Amniotic epithelial cell (primary cell): Measurements from ENCODE around the gene PID1.

Source experiments
- DNase-seq: peaks from one replicate; pipeline ENCODE4 v3.0.0-alpha.2; 2010; ENCODE audit warnings: low read depth

The PID1 gene

DNA sequence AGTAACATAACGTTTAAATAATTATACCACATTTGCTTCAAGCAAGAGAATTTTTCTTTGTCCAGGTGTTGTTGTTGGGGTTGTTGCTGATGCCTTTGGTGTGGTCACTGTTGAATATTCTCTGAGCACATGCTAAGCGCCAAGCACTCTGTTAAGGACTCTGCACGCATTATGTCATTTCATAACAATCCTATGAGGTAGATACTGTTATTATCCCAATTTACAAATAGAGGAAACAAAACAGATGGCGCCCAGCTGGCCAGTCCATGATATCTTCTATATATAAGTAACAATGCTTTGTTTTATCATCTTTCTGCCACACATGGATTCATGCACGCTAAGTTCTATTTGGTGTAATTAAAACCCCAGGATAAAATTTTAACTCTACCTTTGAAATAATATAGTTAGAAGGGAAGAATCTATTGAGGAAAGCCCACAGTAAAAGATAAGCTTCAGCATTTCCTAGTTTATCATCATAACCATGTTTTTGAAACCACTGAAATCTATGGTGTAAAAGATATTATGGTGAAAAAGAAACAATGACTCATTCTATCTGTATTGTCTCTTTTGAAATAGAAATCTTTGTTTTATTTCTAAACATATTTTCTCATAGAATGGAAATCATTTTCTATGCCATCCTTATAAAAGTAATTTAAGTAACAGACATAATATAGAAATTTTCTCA, 199.7 kb downstream of the PID1 start:
- DNase-seq = peak; percentile 42

DNA sequence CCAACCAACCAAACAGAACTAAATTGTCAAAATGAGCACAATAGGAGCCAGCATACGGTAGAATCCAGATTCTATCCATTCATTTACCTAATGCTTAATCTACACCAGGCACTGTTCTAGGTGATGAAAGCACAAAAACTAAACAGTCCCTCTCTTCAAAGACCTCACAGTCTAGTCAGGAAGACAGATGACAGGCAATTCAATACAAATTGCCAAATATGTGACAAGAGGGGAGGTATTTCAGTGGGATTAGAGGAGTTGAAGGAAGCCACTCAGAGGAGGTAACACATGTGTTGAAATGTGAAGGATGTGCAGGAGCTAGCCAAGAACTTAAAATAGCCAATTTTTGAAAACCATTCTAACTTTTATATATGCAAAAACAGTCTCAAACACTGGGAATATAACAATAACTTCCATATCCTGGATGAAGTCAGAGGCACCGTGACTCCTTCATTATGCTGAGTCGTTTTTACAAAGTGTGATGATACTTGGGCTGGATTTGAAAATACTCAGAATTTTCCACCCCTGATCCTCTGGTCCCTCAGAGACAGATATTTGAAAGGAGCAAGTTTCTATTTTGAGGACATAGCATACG, 204.9 kb downstream of the PID1 start:
- DNase-seq = no peak

GRCh38 chr2:229064749-229065148, 206.3 kb downstream of the PID1 start:
- DNase-seq = no peak

DNA sequence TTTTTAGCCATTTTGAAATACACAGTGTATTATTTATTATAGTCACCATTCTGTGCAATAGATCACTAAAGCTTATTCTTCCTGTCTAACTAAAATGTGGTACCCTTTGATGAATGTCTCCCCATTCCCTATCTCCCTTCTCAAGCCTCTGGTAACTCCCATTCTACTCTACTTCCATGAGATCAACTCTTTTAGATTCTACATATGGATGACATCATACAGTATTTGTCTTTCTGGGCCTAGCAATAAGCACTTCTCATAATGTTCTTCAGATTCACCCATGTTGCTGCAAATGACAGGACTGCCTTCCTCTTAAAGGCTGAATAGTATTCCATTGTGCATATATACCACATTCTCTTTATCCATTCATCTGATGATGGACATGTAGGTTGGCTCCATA, 210.9 kb downstream of the PID1 start:
- no peak for DNase-seq

DNA sequence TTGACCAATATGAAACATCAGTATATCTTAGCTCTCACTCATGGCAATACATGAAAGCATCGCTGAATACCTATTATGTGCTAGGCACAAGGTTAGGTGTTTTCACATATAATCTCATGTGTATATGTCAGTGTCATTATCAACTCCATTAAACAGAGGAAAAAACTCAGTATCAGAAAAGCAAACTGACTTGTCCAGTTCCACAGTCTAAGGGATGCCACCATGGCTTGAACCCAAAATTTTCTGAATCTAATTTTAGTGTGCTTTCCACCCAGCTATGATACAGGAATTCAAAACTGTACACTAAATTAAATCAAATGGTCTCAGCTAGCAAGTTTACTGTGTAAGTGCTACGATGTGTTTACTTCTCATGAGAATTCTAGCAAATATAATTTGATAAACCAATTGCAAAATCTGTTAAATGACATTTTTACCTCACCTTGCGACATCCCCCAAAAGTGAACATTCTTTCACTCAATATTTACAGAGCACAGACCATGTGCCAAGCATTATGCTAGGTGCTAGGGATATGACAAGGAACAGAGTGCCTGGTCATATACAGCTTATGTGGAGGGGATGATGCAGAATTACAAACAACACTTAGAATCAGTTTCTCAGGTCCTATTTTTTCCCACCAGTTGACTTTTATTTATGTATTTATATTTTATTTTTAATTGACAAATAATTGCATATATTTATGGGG, 211.6 kb downstream of the PID1 start:
- no peak for DNase-seq

- DNase-seq = no peak
Observed at GRCh38 chr2:229057976-229058553, 213.0 kb downstream of the PID1 start.

DNA sequence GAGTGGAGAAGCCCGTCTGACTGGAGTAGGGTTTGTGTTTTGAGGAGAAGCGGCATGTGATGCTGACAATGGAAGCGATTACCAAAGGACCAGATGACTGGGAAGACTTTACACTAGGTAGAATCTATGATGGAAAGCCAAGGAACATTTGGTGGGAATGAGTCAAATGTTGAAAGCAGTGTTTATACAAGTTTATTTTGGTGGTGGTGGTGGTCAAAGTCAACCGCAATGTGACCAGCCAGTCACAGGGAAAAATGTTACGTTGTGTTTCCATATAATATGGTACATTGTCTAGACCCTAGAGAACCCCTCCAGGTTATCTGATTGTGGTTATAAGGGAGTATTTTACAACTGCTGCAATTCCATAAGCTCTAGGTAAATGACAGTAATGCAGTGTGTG, 216.8 kb downstream of the PID1 start:
- no peak for DNase-seq

- no peak for DNase-seq
Observed at GRCh38 chr2:229051798-229052197, 219.3 kb downstream of the PID1 start.

DNA sequence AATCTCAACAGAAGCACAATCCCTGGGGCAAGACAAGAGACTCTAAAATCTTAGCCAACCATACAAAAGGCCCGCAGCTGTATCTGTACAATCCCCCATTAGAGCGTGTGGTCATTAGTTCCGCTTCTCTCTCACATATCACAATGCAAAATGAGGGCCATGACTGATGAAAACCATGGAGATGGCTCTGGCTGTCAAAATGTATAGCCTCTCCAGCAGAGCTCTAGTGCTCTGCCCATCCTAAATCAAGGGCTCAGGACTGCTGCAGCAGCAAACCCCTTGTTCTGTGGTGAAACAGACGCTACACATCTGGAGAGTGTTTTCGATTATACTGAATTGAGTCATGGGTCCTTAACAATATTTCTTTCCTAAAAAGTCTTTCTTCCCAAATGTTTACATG, 221.0 kb downstream of the PID1 start:
- DNase-seq = no peak

DNA sequence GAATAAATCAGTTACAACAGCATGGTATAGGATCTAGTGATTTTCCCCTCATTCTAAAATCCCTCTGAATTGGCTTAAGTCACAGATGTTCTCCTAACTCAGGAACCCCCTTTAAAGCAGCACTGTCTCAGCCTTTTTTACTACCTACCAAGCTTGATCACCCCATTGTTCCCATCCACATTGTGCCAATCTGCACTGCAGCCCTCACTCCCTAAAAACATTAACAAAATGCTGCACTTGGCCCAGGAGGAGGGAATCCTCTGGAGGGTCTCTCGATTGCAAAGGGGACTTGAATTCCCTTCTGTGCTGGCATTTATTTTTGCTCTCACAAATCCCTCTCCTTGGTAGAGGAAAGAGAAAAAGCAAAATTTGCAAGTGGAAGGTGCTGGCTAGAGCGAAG, 223.0 kb downstream of the PID1 start:
- no peak for DNase-seq

DNA sequence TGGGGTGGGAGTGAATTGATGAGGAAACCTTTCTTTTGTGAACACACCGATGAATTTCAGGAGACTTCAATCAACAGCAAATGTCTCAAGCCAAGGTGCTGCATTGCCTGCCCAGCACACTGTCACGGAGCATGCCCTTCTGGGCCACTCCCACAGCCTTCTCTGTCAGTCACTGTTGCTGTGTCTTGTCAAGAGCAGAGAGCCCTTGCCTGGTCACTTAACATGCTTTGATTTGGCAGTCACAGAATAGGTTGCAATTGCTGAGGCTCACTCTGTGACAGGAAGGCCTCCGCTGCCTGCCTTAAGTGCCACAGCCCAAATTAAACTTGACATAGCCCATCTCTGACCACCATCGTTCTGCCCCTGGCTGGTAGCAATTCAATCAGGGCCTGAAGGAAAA, 225.4 kb downstream of the PID1 start:
- DNase-seq = no peak

DNA sequence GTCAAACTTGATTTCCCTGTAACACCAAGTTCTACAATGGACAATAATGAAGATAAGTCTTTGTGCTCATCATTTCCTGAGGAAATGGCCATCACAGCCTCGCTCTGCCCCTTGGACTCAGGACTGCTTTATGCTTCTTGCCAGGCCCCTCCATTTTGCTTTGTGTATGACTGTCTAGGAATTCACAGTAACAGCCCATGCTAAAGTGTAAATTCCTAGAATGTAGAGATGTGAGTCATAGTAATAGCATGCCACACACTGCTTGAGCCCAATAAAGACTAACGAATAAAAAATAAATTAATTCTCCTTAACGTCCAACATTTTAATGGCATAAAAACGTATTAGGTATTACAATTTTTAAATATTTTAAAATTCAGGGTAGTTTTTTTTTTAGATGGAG, 226.5 kb downstream of the PID1 start:
- DNase-seq = peak; percentile 57

DNA sequence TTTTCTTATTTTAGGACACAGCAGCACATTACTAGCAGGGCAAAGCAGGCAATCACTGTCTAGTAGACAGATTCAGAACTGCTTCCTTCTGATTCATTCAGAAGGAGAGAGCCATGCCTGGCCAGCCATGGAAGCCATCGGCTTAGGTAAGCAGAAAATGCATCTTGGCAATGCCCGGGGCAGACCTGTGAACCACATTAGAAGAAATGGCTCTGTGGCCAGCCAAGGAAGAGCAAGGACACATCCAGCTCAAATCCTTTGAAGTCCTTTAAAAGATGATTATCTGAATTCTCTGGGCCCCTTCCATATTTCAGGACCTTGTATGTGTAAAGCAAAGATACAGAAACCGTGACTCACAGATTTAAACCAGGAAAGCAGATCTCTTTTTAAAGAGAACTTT, 227.4 kb downstream of the PID1 start:
- no peak for DNase-seq

- DNase-seq = no peak
Observed at GRCh38 chr2:229042349-229042748, 228.7 kb downstream of the PID1 start.

DNA sequence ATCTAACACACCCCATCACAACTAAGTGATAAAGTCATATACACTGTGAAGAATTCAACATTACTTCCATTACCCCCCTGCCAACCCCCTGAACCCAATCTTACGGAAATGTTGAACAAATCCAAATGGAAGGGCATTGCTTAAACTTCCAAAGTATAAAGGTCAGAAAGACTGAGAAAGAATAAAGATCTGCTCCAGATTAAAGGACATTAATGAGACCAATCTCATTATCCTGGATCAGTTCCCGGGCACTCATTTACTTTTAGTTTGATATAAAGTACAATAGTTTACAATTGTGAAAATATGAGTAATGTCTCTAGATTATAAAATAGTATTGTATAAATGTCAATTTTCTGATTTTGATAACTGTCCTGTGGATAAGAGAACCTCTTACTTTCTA, 229.4 kb downstream of the PID1 start:
- no peak for DNase-seq

GRCh38 chr2:229037621-229038020, 233.5 kb downstream of the PID1 start:
- no peak for DNase-seq

- DNase-seq = peak; percentile 54
Observed at GRCh38 chr2:229033816-229034215, 237.3 kb downstream of the PID1 start.

DNA sequence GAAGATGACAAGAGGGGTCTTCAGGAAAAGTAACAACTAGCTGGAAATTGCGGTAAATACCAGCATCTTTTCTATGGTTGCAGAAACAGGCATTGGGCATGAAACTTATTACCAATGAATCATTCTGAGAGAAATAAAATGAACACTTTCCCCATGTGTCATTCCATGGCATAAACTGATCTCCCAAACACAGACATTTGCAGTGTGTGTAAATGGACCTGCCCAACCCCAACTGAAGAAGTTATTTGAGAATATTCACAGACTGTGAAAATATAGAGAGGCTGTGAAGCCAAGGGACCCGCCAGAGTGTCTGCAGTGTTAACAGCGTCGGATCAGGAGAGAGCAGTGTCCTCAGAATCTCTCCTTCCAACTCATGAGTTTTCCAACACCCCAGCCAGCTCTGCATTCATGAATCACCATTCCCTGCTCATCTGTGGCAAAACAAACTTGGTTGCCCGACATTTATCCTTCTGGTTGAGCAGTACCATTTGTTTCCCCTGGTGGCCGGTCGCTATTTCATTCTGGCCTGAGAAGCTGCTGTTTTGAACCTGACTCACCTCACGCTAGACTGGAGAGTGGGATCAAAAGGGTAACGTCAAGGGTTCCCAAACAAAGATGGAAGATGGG, 238.4 kb downstream of the PID1 start:
- no peak for DNase-seq

GRCh38 chr2:229027353-229028105, 243.6 kb downstream of the PID1 start:
- no peak for DNase-seq

DNA sequence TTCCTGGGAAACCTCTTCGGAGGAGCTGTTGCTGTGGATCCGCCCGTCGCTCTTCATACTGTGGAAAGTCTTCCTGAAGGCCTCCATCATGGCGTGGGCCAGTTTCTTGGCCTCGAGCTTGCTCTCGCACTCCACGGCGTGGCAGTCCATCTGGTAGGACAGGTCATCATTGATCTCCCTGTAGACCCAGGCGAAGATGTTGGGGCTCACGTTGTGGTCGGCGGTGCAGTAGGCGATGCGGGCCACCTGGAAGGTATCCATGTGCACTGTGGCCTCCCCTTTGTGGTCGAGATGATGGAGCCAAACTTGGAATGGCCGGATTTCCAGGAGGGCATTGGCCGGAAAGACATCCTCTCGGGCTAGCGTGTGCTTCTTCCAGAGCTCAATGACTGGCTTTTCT, 245.4 kb downstream of the PID1 start:
- no peak for DNase-seq

GRCh38 chr2:229022652-229023051, 248.4 kb downstream of the PID1 start:
- DNase-seq = no peak

DNA sequence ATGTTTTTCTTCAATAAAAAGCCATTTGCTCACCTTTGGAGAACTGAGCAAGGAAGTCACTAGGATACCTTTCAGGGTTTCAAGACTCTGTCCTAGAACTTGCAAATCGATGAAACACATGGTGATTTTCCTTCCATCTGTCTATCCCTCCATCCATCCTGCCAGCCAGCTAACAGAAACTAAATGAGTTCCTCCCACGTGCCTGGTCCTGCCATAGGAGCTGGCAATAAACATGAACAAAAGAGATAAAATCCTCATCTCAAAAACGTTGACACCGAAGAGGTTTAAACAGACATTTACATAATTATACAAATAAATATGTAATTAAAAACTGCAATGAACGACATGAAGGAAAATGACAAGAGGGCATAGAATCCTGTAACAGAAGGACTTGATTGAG, 249.0 kb downstream of the PID1 start:
- DNase-seq = no peak
